ENCODE measurements around the gene DNTT. TPM values are rescaled to one million over a fixed set of nuclear protein-coding genes. Genes with fewer than 3 reads are reported as not detected.

DNTT gene
- total RNA-seq, 4 donors from 2014 or later = not detected

DNA sequence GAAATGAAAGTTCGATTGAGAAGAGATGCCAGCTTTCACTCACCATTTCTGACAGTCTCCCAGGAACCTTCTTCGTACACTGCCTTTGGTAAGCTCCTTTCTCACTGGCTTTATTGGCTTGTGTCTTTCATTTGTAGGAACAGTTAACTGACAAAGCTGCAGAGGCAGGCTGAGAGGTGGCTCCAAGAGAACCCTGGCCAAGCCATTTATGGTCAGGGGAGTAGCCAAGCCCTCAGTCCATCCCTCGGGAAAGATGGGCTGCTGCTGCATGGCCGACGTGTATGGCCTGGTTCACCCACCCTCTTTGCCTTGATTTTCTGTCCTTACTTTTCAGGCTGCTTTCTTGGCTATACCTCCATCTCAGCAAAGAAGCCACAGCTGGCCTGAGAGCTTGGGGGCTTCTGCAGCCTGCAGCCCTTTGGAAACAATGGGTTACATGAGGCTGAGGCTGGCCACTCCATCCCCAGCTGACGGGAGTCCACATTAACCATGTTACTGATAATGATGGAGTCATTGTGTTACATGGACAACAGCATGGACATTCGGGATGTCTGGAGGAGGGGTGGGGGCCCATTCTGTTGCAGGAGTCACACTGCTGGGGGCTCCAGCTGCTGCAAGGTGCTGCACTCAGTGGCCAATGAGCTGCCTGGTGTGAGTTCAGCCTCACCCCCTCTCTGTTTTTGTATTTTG is 54.8 kb downstream of the DNTT start, which contains the start of gene OPALIN:
Gene OPALIN, minus strand, starts transcription at position 152 of the 690 bp plus-strand sequence. Its CDS starts 106 bp downstream, at position 46.
- no peaks in the 10 kb centered on the region for H3K4me1 ChIP-seq
- ATAC-seq (no peak), DNase-seq (no peak)
- H3K36me3 ChIP-seq = no peaks in the 10 kb centered on the region
- TF ChIP-seq POLR2A (IDR thresholded peaks at IDR 0.05) = no peak
- TF ChIP-seq, protein P1, sequence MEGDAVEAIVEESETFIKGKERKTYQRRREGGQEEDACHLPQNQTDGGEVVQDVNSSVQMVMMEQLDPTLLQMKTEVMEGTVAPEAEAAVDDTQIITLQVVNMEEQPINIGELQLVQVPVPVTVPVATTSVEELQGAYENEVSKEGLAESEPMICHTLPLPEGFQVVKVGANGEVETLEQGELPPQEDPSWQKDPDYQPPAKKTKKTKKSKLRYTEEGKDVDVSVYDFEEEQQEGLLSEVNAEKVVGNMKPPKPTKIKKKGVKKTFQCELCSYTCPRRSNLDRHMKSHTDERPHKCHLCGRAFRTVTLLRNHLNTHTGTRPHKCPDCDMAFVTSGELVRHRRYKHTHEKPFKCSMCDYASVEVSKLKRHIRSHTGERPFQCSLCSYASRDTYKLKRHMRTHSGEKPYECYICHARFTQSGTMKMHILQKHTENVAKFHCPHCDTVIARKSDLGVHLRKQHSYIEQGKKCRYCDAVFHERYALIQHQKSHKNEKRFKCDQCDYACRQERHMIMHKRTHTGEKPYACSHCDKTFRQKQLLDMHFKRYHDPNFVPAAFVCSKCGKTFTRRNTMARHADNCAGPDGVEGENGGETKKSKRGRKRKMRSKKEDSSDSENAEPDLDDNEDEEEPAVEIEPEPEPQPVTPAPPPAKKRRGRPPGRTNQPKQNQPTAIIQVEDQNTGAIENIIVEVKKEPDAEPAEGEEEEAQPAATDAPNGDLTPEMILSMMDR (IDR thresholded peaks at IDR 0.05 in 4 of 5, conservative IDR thresholded peaks at IDR 0.05 in 1 of 5) = no peak
- H3K27ac ChIP-seq = no peak within 1 kb of the TSS
- in situ Hi-C loops (cut with MboI; ENCODE audit: low sequenced_read_pairs in 4 of 4) = no loop called here
- intact Hi-C loops (cut with DNase I; ENCODE audit: low total_unique reads) = no loop called here
- H3K27me3 ChIP-seq = peaks cover 0 to 5% (median 0%) of the 10 kb centered on the region in 3 donors
- H3K9me3 ChIP-seq = no peaks in the 10 kb centered on the region
- H3K4me3 ChIP-seq = no peak within 1 kb of the TSS

GRCh38 chr10:96359616-96360015 is 55.4 kb downstream of the DNTT start:
- in situ Hi-C loops (cut with MboI; ENCODE audit: low sequenced_read_pairs in 4 of 4) = no loop called here
- intact Hi-C loops (cut with DNase I; ENCODE audit: low total_unique reads) = no loop called here

DNA sequence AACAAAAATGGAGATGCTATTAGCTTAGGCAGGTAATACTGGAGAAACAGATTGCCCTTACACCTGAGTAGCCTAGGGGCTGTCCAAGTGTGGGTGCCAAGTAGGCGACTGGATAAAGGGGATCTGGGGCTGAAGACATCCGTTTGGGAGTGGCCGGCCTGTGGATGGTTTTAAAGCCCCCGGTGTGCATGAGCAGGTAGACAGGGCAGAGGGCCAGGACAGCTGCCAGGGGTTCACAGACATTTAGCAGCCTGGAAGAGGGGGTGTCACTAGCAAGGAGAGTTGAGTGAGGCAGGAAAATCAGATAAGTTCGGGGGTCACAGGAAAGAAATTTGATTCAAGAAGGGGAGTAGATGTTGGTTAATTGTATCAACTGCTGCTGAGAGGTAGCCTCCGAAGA is 56.1 kb downstream of the DNTT start:
- no peak overlapping the region for H3K27ac ChIP-seq
- no peaks in the 10 kb centered on the region for H3K4me1 ChIP-seq
- ATAC-seq = no peak
- TF ChIP-seq POLR2A (IDR thresholded peaks at IDR 0.05) = no peak
- TF ChIP-seq, protein P1 (IDR thresholded peaks at IDR 0.05 in 4 of 5, conservative IDR thresholded peaks at IDR 0.05 in 1 of 5) = no peak
- H3K9me3 ChIP-seq = no peaks in the 10 kb centered on the region
- in situ Hi-C loops (cut with MboI; ENCODE audit: low sequenced_read_pairs in 4 of 4) (no loop called here), intact Hi-C loops (cut with DNase I; ENCODE audit: low total_unique reads) (no loop called here)
- no peak overlapping the region for H3K4me3 ChIP-seq
- no peak for DNase-seq
- H3K27me3 ChIP-seq = peaks cover 0 to 5% (median 0%) of the 10 kb centered on the region in 3 donors
- H3K36me3 ChIP-seq = no peaks in the 10 kb centered on the region

More at GRCh38 chr10:96359616-96360015, 55.4 kb downstream of the DNTT start:
- Histone ChIP-seq H3K9me3 (no peaks in the 10 kb centered on the region), H3K4me3 (no peak overlapping the region), H3K4me1 (no peaks in the 10 kb centered on the region), H3K36me3 (no peaks in the 10 kb centered on the region), H3K27ac (no peak overlapping the region), H3K27me3 (peaks cover 0 to 5% (median 0%) of the 10 kb centered on the region in 3 donors)
- TF ChIP-seq POLR2A (IDR thresholded peaks at IDR 0.05) = no peak
- TF ChIP-seq, protein P1 (IDR thresholded peaks at IDR 0.05 in 4 of 5, conservative IDR thresholded peaks at IDR 0.05 in 1 of 5) = no peak
- ATAC-seq = no peak
- no peak for DNase-seq

GRCh38 chr10:96360766-96361165 is 56.5 kb downstream of the DNTT start:
- TF ChIP-seq, protein P1 (IDR thresholded peaks at IDR 0.05 in 4 of 5, conservative IDR thresholded peaks at IDR 0.05 in 1 of 5) = no peak
- TF ChIP-seq POLR2A (IDR thresholded peaks at IDR 0.05) = no peak
- Histone ChIP-seq H3K4me3 (no peak overlapping the region), H3K9me3 (no peaks in the 10 kb centered on the region), H3K4me1 (no peaks in the 10 kb centered on the region), H3K27ac (no peak overlapping the region), H3K27me3 (peaks cover 0 to 4% (median 0%) of the 10 kb centered on the region in 3 donors), H3K36me3 (no peaks in the 10 kb centered on the region)
- no peak for DNase-seq
- in situ Hi-C loops (cut with MboI; ENCODE audit: low sequenced_read_pairs in 4 of 4) (no loop called here), intact Hi-C loops (cut with DNase I; ENCODE audit: low total_unique reads) (no loop called here)
- ATAC-seq = no peak
